ENCODE data around the gene VENTX. TPM values are rescaled to one million over a fixed set of nuclear protein-coding genes. Genes with fewer than 3 reads are reported as not detected.

Gene VENTX
- total and polyA plus RNA-seq, 7 donors, result 0.36 to 1.4 (median 0.83) TPM; not detected in 2

GRCh38 chr10:133195611-133196010 lies 42.0 kb upstream of the VENTX start:
- Histone ChIP-seq H3K4me3 (no peak overlapping the region), H3K36me3 (no peaks in the 10 kb centered on the region), H3K4me1 (no peaks in the 10 kb centered on the region), H3K27me3 (no peaks in the 10 kb centered on the region), H3K27ac (no peak overlapping the region), H3K9me3 (peaks cover 0 to 2% (median 0%) of the 10 kb centered on the region in 4 donors)
- WGBS, 2 donors, result 94% methylated on average over 23 of the region's 23 CpGs
- intact Hi-C loops (cut with DNase I), result no loop called here
- no peak for DNase-seq
- TF ChIP-seq POLR2AphosphoS5 (IDR thresholded peaks at IDR 0.05) (no peak), POLR2A (IDR thresholded peaks at IDR 0.05) (no peak), EP300 (IDR thresholded peaks at IDR 0.05) (no peak), CTCF (IDR thresholded peaks at IDR 0.05) (no peak)

- 81% methylated on average over 24 of the region's 24 CpGs for WGBS, 2 donors
- Histone ChIP-seq H3K9me3 (peaks cover 0 to 2% (median 0%) of the 10 kb centered on the region in 4 donors), H3K4me3 (no peak overlapping the region), H3K36me3 (no peaks in the 10 kb centered on the region), H3K27me3 (no peaks in the 10 kb centered on the region), H3K27ac (no peak overlapping the region), H3K4me1 (no peaks in the 10 kb centered on the region)
- DNase-seq, result no peak
- TF ChIP-seq POLR2A (IDR thresholded peaks at IDR 0.05), result no peak
- TF ChIP-seq CTCF (IDR thresholded peaks at IDR 0.05), result no peak
- TF ChIP-seq EP300 (IDR thresholded peaks at IDR 0.05), result no peak
- TF ChIP-seq POLR2AphosphoS5 (IDR thresholded peaks at IDR 0.05), result no peak
- intact Hi-C loops (cut with DNase I), result no loop called here
Observed at GRCh38 chr10:133196221-133196915, 41.3 kb upstream of the VENTX start.

- no peaks in the 10 kb centered on the region for H3K36me3 ChIP-seq
- no peak for DNase-seq
- WGBS, 2 donors, result 68 to 87% methylated on average over 40 of the region's 40 CpGs
- no peak overlapping the region for H3K27ac ChIP-seq
- no peaks in the 10 kb centered on the region for H3K27me3 ChIP-seq
- H3K9me3 ChIP-seq, result no peaks in the 10 kb centered on the region
- intact Hi-C loops (cut with DNase I), result no loop called here
- no peaks in the 10 kb centered on the region for H3K4me1 ChIP-seq
- no peak for TF ChIP-seq POLR2A (IDR thresholded peaks at IDR 0.05)
- no peak for TF ChIP-seq CTCF (IDR thresholded peaks at IDR 0.05)
- TF ChIP-seq EP300 (IDR thresholded peaks at IDR 0.05), result no peak
- no peak overlapping the region for H3K4me3 ChIP-seq
Observed at GRCh38 chr10:133196936-133197758, 40.5 kb upstream of the VENTX start.

- TF ChIP-seq EP300 (IDR thresholded peaks at IDR 0.05) (no peak), CTCF (IDR thresholded peaks at IDR 0.05) (no peak), POLR2A (IDR thresholded peaks at IDR 0.05) (no peak), POLR2AphosphoS5 (IDR thresholded peaks at IDR 0.05) (no peak)
- 88 to 94% methylated on average over 9 of the region's 9 CpGs for WGBS, 2 donors
- H3K4me3 ChIP-seq, result no peak overlapping the region
- H3K9me3 ChIP-seq, result no peaks in the 10 kb centered on the region
- no peaks in the 10 kb centered on the region for H3K27me3 ChIP-seq
- no peak overlapping the region for H3K27ac ChIP-seq
- H3K36me3 ChIP-seq, result no peaks in the 10 kb centered on the region
- no peaks in the 10 kb centered on the region for H3K4me1 ChIP-seq
- intact Hi-C loops (cut with DNase I), result no loop called here
- no peak for DNase-seq
Observed at GRCh38 chr10:133197786-133198185, 39.9 kb upstream of the VENTX start.

All from sigmoid colon (tissue), 7 donors.